Omental fat pad (tissue), 4 donors: ENCODE results near the gene SHC2. TPM values are rescaled to one million over a fixed set of nuclear protein-coding genes. Genes with fewer than 3 reads are reported as not detected.

Source experiments
- ATAC-seq: fragments of 150-250 bp; one replicate; pipeline ENCODE4 v1.9.1; 2016; ENCODE audit warnings: mild to moderate bottlenecking, moderate library complexity; ENCODE audit not compliant: low FRiP score
- DNase-seq: peaks from one replicate; pipeline ENCODE4 v3.0.0-alpha.2; 2019; ENCODE audit warnings: low spot score
- CTCF ChIP-seq, 3 donors: fragments of 450-650 bp; IDR thresholded peaks; one replicate each; pipeline ENCODE4 v1.5.1; 2016 to 2017; ENCODE audit warnings: antibody characterized with exemption in 3 of 3, mild to moderate bottlenecking in 3 of 3, moderate library complexity in 2 of 3
- total RNA-seq, 4 donors: library from RNA; depleted of rRNA; stranded (reverse); fragments of >200 nt; gene quantifications; one replicate each; pipeline ENCODE4 v1.1.0, GENCODE V29; 2016

The SHC2 gene
- total RNA-seq, 4 donors from 2014 or later = 11.7 to 27.1 (median 18.8) TPM

GRCh38 chr19:465056-465816 lies 4.4 kb upstream of the SHC2 start:
- no peak for DNase-seq
- no peak for ATAC-seq
- no peak for TF ChIP-seq CTCF (IDR thresholded peaks at IDR 0.05)

DNA sequence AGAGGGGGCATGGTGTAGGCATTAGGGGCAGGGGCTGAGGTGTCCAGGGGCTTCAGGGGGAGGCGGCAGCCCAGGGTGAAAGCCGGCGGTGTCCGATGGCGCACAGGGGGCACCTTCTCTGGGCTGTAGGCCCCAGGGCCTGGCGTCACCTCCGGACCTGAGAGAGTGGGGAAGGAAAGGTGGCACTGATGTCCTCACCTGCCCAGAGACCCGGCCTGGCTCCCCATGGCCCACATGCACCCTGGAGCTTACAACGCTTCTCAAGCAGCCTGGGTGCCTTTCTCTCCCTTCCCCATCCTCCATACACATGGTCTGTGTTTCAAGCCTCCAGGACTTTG lies 3.3 kb upstream of the SHC2 start:
- DNase-seq (no peak), ATAC-seq (no peak)
- no peak for TF ChIP-seq CTCF (IDR thresholded peaks at IDR 0.05)

- no peak for TF ChIP-seq CTCF (IDR thresholded peaks at IDR 0.05)
- no peak for ATAC-seq
- DNase-seq = no peak
These were observed 2.8 kb upstream of the SHC2 start for GRCh38 chr19:463483-464207.

DNA sequence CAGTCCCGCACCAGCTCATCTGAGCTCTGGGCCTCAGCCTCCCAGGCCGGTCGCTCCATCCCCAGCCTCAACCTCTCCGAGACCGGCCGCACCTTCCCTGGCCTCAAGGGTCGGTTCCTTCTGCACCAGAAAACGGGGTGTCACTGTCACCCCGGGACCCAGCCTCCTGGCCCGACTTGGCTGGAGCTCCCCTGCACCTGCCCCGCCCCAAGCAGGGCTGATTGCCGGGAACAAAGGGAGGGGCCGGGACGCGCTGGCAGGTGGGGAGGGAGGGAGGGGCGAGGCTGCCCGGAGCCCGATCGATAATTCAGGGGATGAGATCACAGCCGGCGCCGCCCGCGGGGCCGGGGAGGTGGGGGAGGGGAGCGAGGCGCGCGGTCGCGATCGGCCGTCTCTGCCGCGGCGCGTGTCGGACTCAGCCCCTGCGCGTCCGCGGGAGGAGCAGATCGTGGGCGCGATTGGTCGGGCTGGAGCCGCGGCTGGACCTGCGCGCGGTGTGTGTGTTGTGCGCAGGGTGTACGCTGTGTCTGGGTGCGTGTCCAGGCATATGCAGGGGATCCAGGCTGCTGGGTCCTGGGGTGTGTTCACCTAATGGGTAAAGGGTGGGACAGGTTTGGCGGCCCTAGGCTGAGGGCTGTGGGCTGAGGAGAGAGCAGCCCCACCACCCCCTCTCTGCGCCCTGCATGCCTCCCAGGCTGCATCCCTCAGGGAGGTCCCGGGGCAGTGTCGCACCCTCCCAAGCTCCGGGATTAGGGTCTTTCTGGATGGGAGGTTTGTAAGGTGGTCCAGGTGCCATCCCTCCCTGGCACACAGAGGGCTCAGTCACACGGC lies 1.1 kb upstream of the SHC2 start:
- TF ChIP-seq CTCF (IDR thresholded peaks at IDR 0.05) = no peak
- DNase-seq (no peak), ATAC-seq (peak; percentile 33)

- no peak for TF ChIP-seq CTCF (IDR thresholded peaks at IDR 0.05)
- ATAC-seq (peak; percentile 52), DNase-seq (no peak)
These were observed 915 bp downstream of the SHC2 start for GRCh38 chr19:459724-460511.
